Thyroid gland (tissue), 4 donors: Measurements from ENCODE around the gene APOLD1. TPM values are rescaled to one million over a fixed set of nuclear protein-coding genes. Genes with fewer than 3 reads are reported as not detected.

Experiments
- DNase-seq, 2 donors: peaks; one replicate each; pipeline ENCODE4 v3.0.0-alpha.2; 2019
- H3K27ac ChIP-seq, 3 donors: fragments of 200-600 bp; sonication (generic); 1 replicate in 2 of 3; 2 replicates in 1 of 3; pipeline ENCODE4 v1.5.1; 2016 to 2019; ENCODE audit warnings: mild to moderate bottlenecking in 1 of 3, moderate library complexity in 1 of 3
- H3K27me3 ChIP-seq: fragments of 200-600 bp; sonication (generic); one replicate; pipeline ENCODE4 v1.5.1; 2019
- H3K36me3 ChIP-seq, 2 donors: fragments of 200-600 bp; sonication (generic); one replicate each; pipeline ENCODE4 v1.5.1; 2016 to 2019
- H3K4me1 ChIP-seq, 2 donors: fragments of 200-600 bp; sonication (generic); one replicate each; pipeline ENCODE4 v1.5.1; 2017 to 2019
- H3K4me3 ChIP-seq, 3 donors: fragments of 200-600 bp; sonication (generic); replicated peaks in 1 of 3; 1 replicate in 2 of 3; 2 replicates in 1 of 3; pipeline ENCODE4 v1.5.1; 2016; ENCODE audit warnings: mild to moderate bottlenecking in 1 of 3
- H3K9me3 ChIP-seq: fragments of 200-600 bp; sonication (generic); one replicate; pipeline ENCODE4 v1.5.1; 2017
- CTCF ChIP-seq, 6 experiments: fragments of 200-600 bp in 3 of 6; fragments of 450-650 bp in 3 of 6; sonication (generic) in 3 of 6; IDR thresholded peaks; one replicate each; pipeline ENCODE4 v1.5.1; 2016 to 2019; ENCODE audit warnings: antibody characterized with exemption in 6 of 6, mild to moderate bottlenecking in 2 of 6, inconsistent platforms in 1 of 6, moderate library complexity in 1 of 6
- POLR2A ChIP-seq, 2 donors: fragments of 450-650 bp; IDR thresholded peaks; one replicate each; pipeline ENCODE4 v1.6.1; 2017; ENCODE audit warnings: antibody characterized with exemption in 2 of 2, mild to moderate bottlenecking in 2 of 2, moderate library complexity in 1 of 2
- WGBS, 2 donors: methylation state at CpG; one replicate each; pipeline ENCODE4 v1.1.5; 2017; 5-methylcytosine and 5-hydroxymethylcytosine counted together
- intact Hi-C: fragments of 100-400 bp; cut with DNase I; formaldehyde crosslinking; loops from one replicate; pipeline ENCODE4 v1.15.1; 2023
- total RNA-seq, 4 donors: library from RNA; depleted of rRNA; stranded (reverse); fragments of >200 nt; gene quantifications; one replicate each; pipeline ENCODE4 v1.2.3, GENCODE V29; 2016

Gene APOLD1
- total RNA-seq, 4 donors from 2014 or later: 34.1 to 72.7 (median 49.5) TPM

- TF ChIP-seq POLR2A (IDR thresholded peaks at IDR 0.05): no peak
- TF ChIP-seq CTCF (IDR thresholded peaks at IDR 0.05): no peak
- peaks cover 0 to 3% of the 10 kb centered on the region in 2 donors for H3K4me1 ChIP-seq
- 81 to 83% methylated on average over 5 of the region's 5 CpGs for WGBS, 2 donors
- no peaks in the 10 kb centered on the region for H3K36me3 ChIP-seq
- no peaks in the 10 kb centered on the region for H3K9me3 ChIP-seq
- intact Hi-C loops: no loop called here
- H3K4me3 ChIP-seq: no peak overlapping the region
- DNase-seq: no peak
- no peaks in the 10 kb centered on the region for H3K27me3 ChIP-seq
- H3K27ac ChIP-seq: no peak overlapping the region
Observed at GRCh38 chr12:12776261-12776660, 9.2 kb upstream of the APOLD1 start.

GRCh38 chr12:12777092-12777491, 8.4 kb upstream of the APOLD1 start:
- no peaks in the 10 kb centered on the region for H3K9me3 ChIP-seq
- 74 to 79% methylated on average over 3 of the region's 3 CpGs for WGBS, 2 donors
- H3K4me1 ChIP-seq: peaks cover 0 to 3% of the 10 kb centered on the region in 2 donors
- H3K27ac ChIP-seq: no peak overlapping the region
- H3K36me3 ChIP-seq: no peaks in the 10 kb centered on the region
- no peak for DNase-seq
- no peak for TF ChIP-seq CTCF (IDR thresholded peaks at IDR 0.05)
- TF ChIP-seq POLR2A (IDR thresholded peaks at IDR 0.05): no peak
- no peak overlapping the region for H3K4me3 ChIP-seq
- H3K27me3 ChIP-seq: no peaks in the 10 kb centered on the region
- intact Hi-C loops: no loop called here

- TF ChIP-seq POLR2A (IDR thresholded peaks at IDR 0.05) (no peak), CTCF (IDR thresholded peaks at IDR 0.05) (no peak)
- peaks cover 0 to 3% of the 10 kb centered on the region in 2 donors for H3K4me1 ChIP-seq
- H3K9me3 ChIP-seq: no peaks in the 10 kb centered on the region
- no peak overlapping the region for H3K27ac ChIP-seq
- no peaks in the 10 kb centered on the region for H3K36me3 ChIP-seq
- no peak overlapping the region for H3K4me3 ChIP-seq
- H3K27me3 ChIP-seq: no peaks in the 10 kb centered on the region
- DNase-seq: no peak
- 93 to 97% methylated on average over 2 of the region's 2 CpGs for WGBS, 2 donors
- intact Hi-C loops: no loop called here
Observed at GRCh38 chr12:12779007-12779406, 6.5 kb upstream of the APOLD1 start.

GRCh38 chr12:12779529-12779928, 5.9 kb upstream of the APOLD1 start:
- no peak for DNase-seq
- Histone ChIP-seq H3K4me1 (peaks cover 0 to 3% of the 10 kb centered on the region in 2 donors), H3K36me3 (no peaks in the 10 kb centered on the region), H3K4me3 (no peak overlapping the region), H3K27me3 (no peaks in the 10 kb centered on the region), H3K27ac (no peak overlapping the region), H3K9me3 (no peaks in the 10 kb centered on the region)
- 31 to 34% methylated on average over 3 of the region's 3 CpGs for WGBS, 2 donors
- intact Hi-C loops: no loop called here
- TF ChIP-seq POLR2A (IDR thresholded peaks at IDR 0.05) (no peak), CTCF (IDR thresholded peaks at IDR 0.05) (no peak)

GRCh38 chr12:12784116-12784515, 1.3 kb upstream of the APOLD1 start:
- no peak for DNase-seq
- no peaks in the 10 kb centered on the region for H3K9me3 ChIP-seq
- intact Hi-C loops: loop anchor here (10.0 kb wide), 2 partner anchors 101 to 131 kb away; no protein-coding TSS in a partner anchor
- 92 to 96% methylated on average over 2 of the region's 2 CpGs for WGBS, 2 donors
- H3K27ac ChIP-seq: peak overlapping the region; percentile 65 to 79 (median 75)
- H3K4me1 ChIP-seq: peaks cover 8 to 16% of the 10 kb centered on the region in 2 donors
- H3K27me3 ChIP-seq: no peaks in the 10 kb centered on the region
- H3K4me3 ChIP-seq: no peak overlapping the region
- TF ChIP-seq CTCF (IDR thresholded peaks at IDR 0.05): no peak
- no peak for TF ChIP-seq POLR2A (IDR thresholded peaks at IDR 0.05)
- H3K36me3 ChIP-seq: no peaks in the 10 kb centered on the region
